Measurements from ENCODE around the gene CTNNA3.

DNA sequence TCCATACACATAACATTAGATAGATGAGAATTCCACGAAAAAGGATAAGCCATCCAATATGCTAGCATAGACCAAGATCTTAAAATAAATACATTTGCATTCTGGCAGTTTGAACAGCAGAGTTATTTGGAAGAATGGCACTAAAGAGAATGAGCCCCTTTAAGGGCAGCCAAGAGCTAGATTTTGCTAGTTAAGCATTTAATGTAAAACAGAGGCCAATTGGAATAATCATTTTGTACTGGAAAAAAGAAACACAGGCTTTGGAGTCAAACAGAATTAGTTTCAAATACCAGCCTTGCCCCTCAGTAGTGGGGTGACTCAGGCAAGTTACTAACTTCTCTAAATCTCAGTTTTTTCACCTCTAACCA, 714.0 kb downstream of the CTNNA3 start:
- TF ChIP-seq, protein P1, sequence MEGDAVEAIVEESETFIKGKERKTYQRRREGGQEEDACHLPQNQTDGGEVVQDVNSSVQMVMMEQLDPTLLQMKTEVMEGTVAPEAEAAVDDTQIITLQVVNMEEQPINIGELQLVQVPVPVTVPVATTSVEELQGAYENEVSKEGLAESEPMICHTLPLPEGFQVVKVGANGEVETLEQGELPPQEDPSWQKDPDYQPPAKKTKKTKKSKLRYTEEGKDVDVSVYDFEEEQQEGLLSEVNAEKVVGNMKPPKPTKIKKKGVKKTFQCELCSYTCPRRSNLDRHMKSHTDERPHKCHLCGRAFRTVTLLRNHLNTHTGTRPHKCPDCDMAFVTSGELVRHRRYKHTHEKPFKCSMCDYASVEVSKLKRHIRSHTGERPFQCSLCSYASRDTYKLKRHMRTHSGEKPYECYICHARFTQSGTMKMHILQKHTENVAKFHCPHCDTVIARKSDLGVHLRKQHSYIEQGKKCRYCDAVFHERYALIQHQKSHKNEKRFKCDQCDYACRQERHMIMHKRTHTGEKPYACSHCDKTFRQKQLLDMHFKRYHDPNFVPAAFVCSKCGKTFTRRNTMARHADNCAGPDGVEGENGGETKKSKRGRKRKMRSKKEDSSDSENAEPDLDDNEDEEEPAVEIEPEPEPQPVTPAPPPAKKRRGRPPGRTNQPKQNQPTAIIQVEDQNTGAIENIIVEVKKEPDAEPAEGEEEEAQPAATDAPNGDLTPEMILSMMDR (IDR thresholded peaks at IDR 0.05), result no peak
- no peak for TF ChIP-seq POLR2A (IDR thresholded peaks at IDR 0.05)

All from lower leg skin (tissue), 3 donors.